HepG2 (cell line): ENCODE results near the gene PAK1IP1. TPM values are rescaled to one million over a fixed set of nuclear protein-coding genes. Genes with fewer than 3 reads are reported as not detected.

Experiments used
- ATAC-seq: fragments of 200-7000 bp; cut with Tn5 transposase; 3 replicates; pipeline ENCODE4 v1.9.1; 2020; ENCODE audit warnings: mild to moderate bottlenecking, moderate library complexity
- BruUV-seq: library from RNA; stranded (reverse); fragments of 400-500 nt; replicated peaks from 2 replicates; lab custom pipeline; 2021; lab: Mats Ljungman, UMichigan
- CTCF ChIA-PET: fragments of 300-600 bp; formaldehyde crosslinking; extraction: SDS; loops from one replicate; lab custom pipeline; 2021; ENCODE audit warnings: low total read pairs, inconsistent platforms, low intra/inter-chr PET ratio; lab: Yijun Ruan, JAX
- POLR2A ChIA-PET: fragments of 350-600 bp; sonication (Branson Sonifier 250); formaldehyde crosslinking; loops from one replicate; lab custom pipeline; 2020; ENCODE audit warnings: antibody characterized with exemption, inconsistent platforms; lab: Yijun Ruan, JAX
- DNase-seq: peaks from one replicate; pipeline ENCODE4 v3.0.0-alpha.2; 2015; ENCODE audit warnings: low spot score
- FAIRE-seq: peaks from 3 replicates; lab custom pipeline; 2011; peaks lifted over from hg19 to GRCh38; lab: Jason Lieb, UNC
- H2AFZ ChIP-seq: one replicate; pipeline ENCODE4 v1.6.1; 2011; ENCODE audit warnings: low read length, inconsistent platforms
- H3K27ac ChIP-seq: fragments of 300-600 bp; 3 replicates; pipeline ENCODE4 v1.8.0; 2011; ENCODE audit warnings: mixed run types, mild to moderate bottlenecking, mixed read lengths, low read length, inconsistent platforms; ENCODE audit not compliant: insufficient read depth; ENCODE audit errors: extremely low read length
- H3K27me3 ChIP-seq, 2 experiments: fragments of 200-600 bp in 1 of 2; 2 replicates in 1 of 2; 3 replicates in 1 of 2; pipeline versions ENCODE4 v1.6.0 to v1.8.0; 2011; ENCODE audit warnings: low read length in 2 of 2, mild to moderate bottlenecking in 2 of 2, moderate library complexity in 2 of 2, inconsistent platforms in 1 of 2; ENCODE audit not compliant: insufficient read depth in 2 of 2, control insufficient read depth in 1 of 2
- H3K36me3 ChIP-seq, 2 experiments: fragments of 200-600 bp in 1 of 2; replicated peaks in 1 of 2; 2 replicates in 1 of 2; 3 replicates in 1 of 2; pipeline versions ENCODE4 v1.5.1 to v1.8.0; 2011; ENCODE audit warnings: low read length in 2 of 2, inconsistent platforms in 1 of 2; ENCODE audit not compliant: insufficient read depth in 2 of 2, control insufficient read depth in 1 of 2
- H3K4me1 ChIP-seq: 2 replicates; pipeline ENCODE4 v1.5.1; 2012; ENCODE audit warnings: low read length, inconsistent platforms; ENCODE audit not compliant: insufficient read depth
- H3K4me2 ChIP-seq: 2 replicates; pipeline ENCODE4 v1.6.0; 2011; ENCODE audit warnings: low read depth, low read length, inconsistent platforms
- H3K4me3 ChIP-seq, 3 experiments: fragments of 200-600 bp in 1 of 3; sonication (generic), shearing (Covaris generic) in 1 of 3; replicated peaks in 1 of 3; 2 replicates each; pipeline ENCODE4 v1.5.1; 2011 to 2016; ENCODE audit warnings: low read length in 3 of 3, inconsistent platforms in 2 of 3, low read depth in 2 of 3, mild to moderate bottlenecking in 2 of 3, control low read depth in 1 of 3, mixed read lengths in 1 of 3; ENCODE audit not compliant: insufficient read depth in 1 of 3
- H3K79me2 ChIP-seq: one replicate; pipeline ENCODE4 v1.6.1; 2011; ENCODE audit warnings: low read length, inconsistent platforms; ENCODE audit not compliant: insufficient read depth
- H3K9ac ChIP-seq: 2 replicates; pipeline ENCODE4 v1.6.0; 2011; ENCODE audit warnings: mild to moderate bottlenecking, low read depth, low read length, inconsistent platforms; ENCODE audit not compliant: insufficient read depth
- H3K9me3 ChIP-seq: 2 replicates; pipeline ENCODE4 v1.5.1; 2012; ENCODE audit warnings: mild to moderate bottlenecking, low read length
- H4K20me1 ChIP-seq: 2 replicates; pipeline ENCODE4 v1.6.0; 2011; ENCODE audit warnings: inconsistent platforms, mild to moderate bottlenecking, low read length, moderate library complexity; ENCODE audit not compliant: insufficient read depth
- KDM5A ChIP-seq: fragments of 200-600 bp; sonication (generic); IDR thresholded peaks from 2 replicates; pipeline ENCODE4 v1.7.0; 2018; ENCODE audit warnings: antibody characterized with exemption, mild to moderate bottlenecking, low read length, borderline replicate concordance
- KLF9 ChIP-seq: IDR thresholded peaks from 2 replicates; pipeline ENCODE4 v1.6.1; 2016; ENCODE audit warnings: low read depth
- NFIC ChIP-seq: IDR thresholded peaks from 2 replicates; pipeline ENCODE4 v1.6.1; 2012; ENCODE audit warnings: mild to moderate bottlenecking, low read length, inconsistent platforms
- PAX8 ChIP-seq: sonication (generic); formaldehyde crosslinking; IDR thresholded peaks from 2 replicates; pipeline ENCODE4 v1.8.0; 2022; ENCODE audit warnings: mild to moderate bottlenecking, missing genetic modification reagents, borderline replicate concordance
- PPARG ChIP-seq: conservative IDR thresholded peaks from 2 replicates; pipeline ENCODE4 v1.6.1; 2016; ENCODE audit warnings: missing biosample characterization, missing genetic modification reagents
- SNAI1 ChIP-seq: sonication (generic); formaldehyde crosslinking; IDR thresholded peaks from 2 replicates; pipeline ENCODE4 v1.5.0; 2020; ENCODE audit warnings: mild to moderate bottlenecking, missing genetic modification reagents, borderline replicate concordance
- SNAPC2 ChIP-seq: sonication (generic); formaldehyde crosslinking; IDR thresholded peaks from 2 replicates; pipeline ENCODE4 v1.8.1; 2022; ENCODE audit warnings: mild to moderate bottlenecking, missing genetic modification reagents
- ZNF605 ChIP-seq: sonication (generic); formaldehyde crosslinking; IDR thresholded peaks from 2 replicates; pipeline ENCODE4 v1.8.0; 2022; ENCODE audit warnings: mild to moderate bottlenecking, missing genetic modification reagents
- ZNF644 ChIP-seq: IDR thresholded peaks from 2 replicates; pipeline ENCODE4 v1.6.1; 2016; ENCODE audit warnings: low read depth
- WGBS: methylation state at CpG from one replicate; pipeline ENCODE4 v1.1.6; 2017; ENCODE audit warnings: low lambda C conversion rate; 5-methylcytosine and 5-hydroxymethylcytosine counted together
- in situ Hi-C: cut with HindIII; loops from 2 replicates; pipeline ENCODE4 v1.10.0; 2017; ENCODE audit warnings: low pct_unique_long_range_greater_than_20kb; ENCODE audit not compliant: extremely low pct_ligation_motif_present
- intact Hi-C: fragments of 100-400 bp; cut with micrococcal nuclease; formaldehyde crosslinking; loops from one replicate; pipeline ENCODE4 v1.10.0; 2022; ENCODE audit not compliant: unreplicated experiment
- polyA plus RNA-seq, 8 experiments: library from polyadenylated mRNA; depleted of rRNA in 3 of 8; stranded (reverse) in 7 of 8; unstranded in 1 of 8; fragments of >200 nt; fragmentation: Illumina TruSeq in 4 of 8; extraction: Trizol in 4 of 8; gene quantifications; 2 replicates each; pipeline versions ENCODE4 v1.2.1 to v1.2.3, GENCODE V29; 2011 to 2016; ENCODE audit warnings: low read depth in 4 of 8, missing spikeins in 1 of 8, mixed read lengths in 1 of 8; ENCODE audit not compliant: insufficient read depth in 1 of 8
- total RNA-seq, 5 experiments: library from RNA; depleted of rRNA; stranded (reverse); fragments of >200 nt; fragmentation: Illumina TruSeq; extraction: Trizol; gene quantifications; 2 replicates each; pipeline ENCODE4 v1.2.3, GENCODE V29; 2016; ENCODE audit warnings: low read depth in 1 of 5
- TF ChIP-seq, protein P1 (sequence below): sonication (generic); formaldehyde crosslinking; IDR thresholded peaks from 2 replicates; pipeline ENCODE4 v1.4.0; 2020; ENCODE audit warnings: missing genetic modification reagents
- TF ChIP-seq, protein P2 (sequence below): sonication (generic); formaldehyde crosslinking; IDR thresholded peaks from 2 replicates; pipeline ENCODE4 v1.8.0; 2022; ENCODE audit warnings: missing genetic modification reagents, mild to moderate bottlenecking, moderate library complexity, borderline replicate concordance
- TF ChIP-seq, protein P3 (sequence below): sonication (generic); formaldehyde crosslinking; IDR thresholded peaks from 2 replicates; pipeline ENCODE4 v1.4.0; 2020; ENCODE audit warnings: missing genetic modification reagents

Gene PAK1IP1
- total and polyA plus RNA-seq, 2 of the 13 experiments (the other 11 are each of a cell fraction or from before 2014, with no cell fraction given), result 23.4 to 66.2 TPM

DNA sequence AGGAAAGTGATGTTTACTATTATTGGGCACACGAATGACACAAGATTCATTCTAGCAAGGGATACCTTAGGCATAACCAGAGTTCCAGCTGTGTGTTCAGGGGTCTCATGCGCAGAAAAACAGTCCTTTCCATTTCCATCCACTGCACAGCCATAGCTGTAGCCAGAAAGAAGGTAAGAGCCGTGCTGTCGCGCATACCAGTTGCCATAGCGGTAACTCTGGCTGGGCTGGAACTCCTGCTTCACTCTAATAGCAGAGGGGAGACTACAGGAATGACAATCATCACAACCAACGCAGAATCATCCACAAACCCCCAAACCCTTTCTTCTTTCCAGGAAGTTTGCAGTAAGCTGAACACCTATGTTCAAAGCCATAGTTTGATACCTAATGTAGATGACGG lies 7.9 kb upstream of the PAK1IP1 start:
- intact Hi-C loops, result no loop called here
- H3K36me3 ChIP-seq, result no peaks in the 10 kb centered on the region
- peaks cover 3 to 14% of the 10 kb centered on the region in 2 experiments; a peak in 3 of 5 replicates for H3K27me3 ChIP-seq
- no peak overlapping the region for H3K9ac ChIP-seq
- DNase-seq, result no peak
- TF ChIP-seq, protein P1, sequence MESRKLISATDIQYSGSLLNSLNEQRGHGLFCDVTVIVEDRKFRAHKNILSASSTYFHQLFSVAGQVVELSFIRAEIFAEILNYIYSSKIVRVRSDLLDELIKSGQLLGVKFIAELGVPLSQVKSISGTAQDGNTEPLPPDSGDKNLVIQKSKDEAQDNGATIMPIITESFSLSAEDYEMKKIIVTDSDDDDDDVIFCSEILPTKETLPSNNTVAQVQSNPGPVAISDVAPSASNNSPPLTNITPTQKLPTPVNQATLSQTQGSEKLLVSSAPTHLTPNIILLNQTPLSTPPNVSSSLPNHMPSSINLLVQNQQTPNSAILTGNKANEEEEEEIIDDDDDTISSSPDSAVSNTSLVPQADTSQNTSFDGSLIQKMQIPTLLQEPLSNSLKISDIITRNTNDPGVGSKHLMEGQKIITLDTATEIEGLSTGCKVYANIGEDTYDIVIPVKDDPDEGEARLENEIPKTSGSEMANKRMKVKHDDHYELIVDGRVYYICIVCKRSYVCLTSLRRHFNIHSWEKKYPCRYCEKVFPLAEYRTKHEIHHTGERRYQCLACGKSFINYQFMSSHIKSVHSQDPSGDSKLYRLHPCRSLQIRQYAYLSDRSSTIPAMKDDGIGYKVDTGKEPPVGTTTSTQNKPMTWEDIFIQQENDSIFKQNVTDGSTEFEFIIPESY (CRISPR knock-in tag), result peak; percentile 69
- TF ChIP-seq ZNF644 (CRISPR knock-in tag), result no peak
- H3K4me2 ChIP-seq, result no peak overlapping the region
- ChIA-PET CTCF (no interaction called here), POLR2A (no interaction called here)
- H3K4me1 ChIP-seq, result peaks cover 15% of the 10 kb centered on the region; the same call in 1 of the 2 replicates
- ATAC-seq, result no peak
- H4K20me1 ChIP-seq, result no peaks in the 10 kb centered on the region
- no peak overlapping the region for H3K4me3 ChIP-seq
- H3K79me2 ChIP-seq, result no peaks in the 10 kb centered on the region
- H2AFZ ChIP-seq, result no peak overlapping the region
- no TSS peak for BruUV-seq
- 36% methylated on average over 8 of the region's 8 CpGs for WGBS
- in situ Hi-C loops, result no loop called here
- H3K27ac ChIP-seq, result no peak overlapping the region
- no peaks in the 10 kb centered on the region for H3K9me3 ChIP-seq
- FAIRE-seq, result no peak

DNA sequence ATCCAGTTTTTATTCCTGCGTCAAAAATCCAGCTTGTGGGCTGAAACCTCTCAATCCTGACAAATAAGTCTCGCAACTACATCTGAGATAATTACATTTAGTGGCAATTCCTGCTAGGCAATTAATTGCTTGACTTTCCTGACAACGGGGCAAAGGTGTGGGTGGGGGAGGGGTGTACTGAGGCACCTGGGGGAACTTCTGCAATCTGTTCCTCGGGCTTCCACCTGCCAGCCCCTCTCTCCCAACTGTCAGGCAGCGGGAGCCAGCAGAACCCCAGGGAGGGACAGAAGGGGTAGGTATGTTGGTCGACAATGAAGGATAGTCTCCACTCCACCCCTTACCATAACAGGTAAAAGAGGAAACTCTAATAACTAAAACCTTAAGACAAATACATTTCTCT lies 7.2 kb upstream of the PAK1IP1 start:
- FAIRE-seq (no peak), DNase-seq (no peak), ATAC-seq (no peak)
- Histone ChIP-seq H3K27me3 (peaks cover 3 to 14% of the 10 kb centered on the region in 2 experiments; a peak in 3 of 5 replicates), H3K9ac (no peak overlapping the region), H3K79me2 (no peaks in the 10 kb centered on the region), H3K36me3 (no peaks in the 10 kb centered on the region), H3K9me3 (no peaks in the 10 kb centered on the region), H4K20me1 (no peaks in the 10 kb centered on the region), H3K4me2 (no peak overlapping the region), H2AFZ (no peak overlapping the region), H3K4me1 (peaks cover 16% of the 10 kb centered on the region), H3K27ac (no peak overlapping the region), H3K4me3 (no peak overlapping the region)
- in situ Hi-C loops, result no loop called here
- WGBS, result 25% methylated on average over 6 of the region's 6 CpGs
- CTCF ChIA-PET, result no interaction called here
- POLR2A ChIA-PET, result no interaction called here
- BruUV-seq, result no TSS peak
- TF ChIP-seq PPARG (CRISPR knock-in tag) (no peak), SNAPC2 (no peak), KLF9 (no peak), PAX8 (CRISPR knock-in tag) (no peak), KDM5A (no peak), NFIC (no peak), ZNF605 (CRISPR knock-in tag) (no peak), SNAI1 (CRISPR knock-in tag) (no peak)
- TF ChIP-seq, protein P2, sequence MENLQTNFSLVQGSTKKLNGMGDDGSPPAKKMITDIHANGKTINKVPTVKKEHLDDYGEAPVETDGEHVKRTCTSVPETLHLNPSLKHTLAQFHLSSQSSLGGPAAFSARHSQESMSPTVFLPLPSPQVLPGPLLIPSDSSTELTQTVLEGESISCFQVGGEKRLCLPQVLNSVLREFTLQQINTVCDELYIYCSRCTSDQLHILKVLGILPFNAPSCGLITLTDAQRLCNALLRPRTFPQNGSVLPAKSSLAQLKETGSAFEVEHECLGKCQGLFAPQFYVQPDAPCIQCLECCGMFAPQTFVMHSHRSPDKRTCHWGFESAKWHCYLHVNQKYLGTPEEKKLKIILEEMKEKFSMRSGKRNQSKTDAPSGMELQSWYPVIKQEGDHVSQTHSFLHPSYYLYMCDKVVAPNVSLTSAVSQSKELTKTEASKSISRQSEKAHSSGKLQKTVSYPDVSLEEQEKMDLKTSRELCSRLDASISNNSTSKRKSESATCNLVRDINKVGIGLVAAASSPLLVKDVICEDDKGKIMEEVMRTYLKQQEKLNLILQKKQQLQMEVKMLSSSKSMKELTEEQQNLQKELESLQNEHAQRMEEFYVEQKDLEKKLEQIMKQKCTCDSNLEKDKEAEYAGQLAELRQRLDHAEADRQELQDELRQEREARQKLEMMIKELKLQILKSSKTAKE, result no peak
- TF ChIP-seq, protein P3, sequence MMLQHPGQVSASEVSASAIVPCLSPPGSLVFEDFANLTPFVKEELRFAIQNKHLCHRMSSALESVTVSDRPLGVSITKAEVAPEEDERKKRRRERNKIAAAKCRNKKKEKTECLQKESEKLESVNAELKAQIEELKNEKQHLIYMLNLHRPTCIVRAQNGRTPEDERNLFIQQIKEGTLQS (CRISPR knock-in tag), result no peak
- intact Hi-C loops, result no loop called here
